Activated CD8-positive, alpha-beta T cell treated with anti-CD3 and anti-CD28 coated beads for 36 hours (primary cell): ENCODE results near the gene PFKFB2. TPM values are rescaled to one million over a fixed set of nuclear protein-coding genes. Genes with fewer than 3 reads are reported as not detected.
"Not testable (repeated sequence)": the region's sequence is repeated elsewhere in the genome, so short reads cannot be mapped to it uniquely, and the experiment has no call there.

Experiments
- ATAC-seq: fragments of 200-7000 bp; cut with Tn5 transposase; one replicate; pipeline ENCODE4 v1.10.0; 2021; ENCODE audit warnings: mild to moderate bottlenecking, moderate library complexity
- CTCF ChIA-PET: fragments of 350-600 bp; sonication (Branson Sonifier 250); formaldehyde crosslinking; loops from one replicate; lab custom pipeline; 2021; ENCODE audit warnings: antibody characterized with exemption; lab: Charles Lee
- POLR2A ChIA-PET: fragments of 350-600 bp; sonication (Branson Sonifier 250); formaldehyde crosslinking; loops from one replicate; lab custom pipeline; 2021; ENCODE audit warnings: antibody characterized with exemption; lab: Charles Lee
- DNase-seq: peaks from one replicate; pipeline ENCODE4 v3.0.0-alpha.2; 2020
- H3K27ac Mint-ChIP-seq: one replicate; pipeline ENCODE4 v1.8.0; 2021; ENCODE audit warnings: mild to moderate bottlenecking, mixed read lengths
- H3K27me3 Mint-ChIP-seq: one replicate; pipeline ENCODE4 v1.8.0; 2021; ENCODE audit warnings: mixed read lengths
- H3K36me3 Mint-ChIP-seq: one replicate; pipeline ENCODE4 v1.8.0; 2021; ENCODE audit warnings: low read depth, mixed read lengths
- H3K4me1 Mint-ChIP-seq: one replicate; pipeline ENCODE4 v1.8.0; 2021; ENCODE audit warnings: low read depth, mixed read lengths
- H3K4me3 Mint-ChIP-seq: one replicate; pipeline ENCODE4 v1.8.0; 2021; ENCODE audit warnings: mild to moderate bottlenecking, moderate library complexity, mixed read lengths
- H3K9me3 Mint-ChIP-seq: one replicate; pipeline ENCODE4 v1.8.0; 2021; ENCODE audit warnings: mixed read lengths
- CTCF ChIP-seq: fragments of 200-600 bp; IDR thresholded peaks from one replicate; pipeline ENCODE4 v1.8.0; 2022; ENCODE audit warnings: antibody characterized with exemption, mild to moderate bottlenecking
- intact Hi-C: fragments of 100-400 bp; cut with micrococcal nuclease; formaldehyde crosslinking; loops from one replicate; pipeline ENCODE4 v1.10.0; 2022
- total RNA-seq, 2 experiments: library from RNA; stranded (reverse); gene quantifications; one replicate each; pipeline ENCODE4 v1.2.3, GENCODE V29; 2021

PFKFB2 gene
- total RNA-seq, 2 experiments from 2014 or later: 3.5 to 4.3 TPM

- H3K9me3 Mint-ChIP-seq: no peaks in the 10 kb centered on the region
- H3K27ac Mint-ChIP-seq: no peak overlapping the region
- H3K4me1 Mint-ChIP-seq: peaks cover 15% of the 10 kb centered on the region
- no peak overlapping the region for H3K4me3 Mint-ChIP-seq
- intact Hi-C loops: no loop called here
- no peak for DNase-seq
- peaks cover 12% of the 10 kb centered on the region for H3K36me3 Mint-ChIP-seq
- ChIA-PET POLR2A (interaction anchor here (0.7 to 1.1 kb wide), 2 partner anchors 10 to 31 kb away, joined by 3 read pairs; no protein-coding TSS in a partner anchor), CTCF (interaction anchor here (0.7 to 1.8 kb wide), 6 partner anchors 9 to 56 kb away, joined by 3 to 10 read pairs (median 4); no protein-coding TSS in a partner anchor)
- H3K27me3 Mint-ChIP-seq: no peaks in the 10 kb centered on the region
- TF ChIP-seq CTCF: no peak
- no peak for ATAC-seq
Measured at GRCh38 chr1:207040181-207040533, 12.9 kb upstream of the PFKFB2 start.

- intact Hi-C loops, H3K4me3 Mint-ChIP-seq, DNase-seq, CTCF ChIA-PET, H3K27ac Mint-ChIP-seq, ATAC-seq, H3K9me3 Mint-ChIP-seq, H3K27me3 Mint-ChIP-seq: not testable (repeated sequence)
- Mint-ChIP-seq H3K4me1 (peaks cover 25% of the 10 kb centered on the region), H3K36me3 (peaks cover 18% of the 10 kb centered on the region)
- POLR2A ChIA-PET: interaction anchor here (0.7 to 1.8 kb wide), 3 partner anchors 12 to 537 kb away, joined by 3 to 6 read pairs (median 3); partner anchors contain the start of gene PFKFB2
Measured at GRCh38 chr1:207041397-207041796, 11.7 kb upstream of the PFKFB2 start.

DNA sequence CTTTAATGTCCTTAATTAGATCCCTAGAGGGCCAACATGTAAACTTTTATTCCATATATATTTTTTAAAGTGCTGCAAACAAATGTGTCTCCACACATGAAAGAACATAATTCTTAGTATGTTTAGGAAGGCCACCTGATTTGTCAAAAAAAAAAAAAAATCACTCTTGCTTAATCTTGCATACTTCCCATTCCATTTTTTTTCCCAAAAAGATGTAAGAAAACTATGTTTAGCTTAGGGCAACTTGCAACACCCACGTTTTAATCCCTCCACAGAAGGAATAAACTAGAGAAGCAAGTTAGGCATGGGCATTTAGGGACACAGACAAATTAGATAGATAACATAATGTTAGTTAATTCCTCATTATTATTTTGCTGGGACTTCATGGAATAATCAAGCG is 7.6 kb upstream of the PFKFB2 start:
- ChIA-PET POLR2A (interaction anchor here (0.6 to 0.7 kb wide), 2 partner anchors 25 to 78 kb away, joined by 3 to 5 read pairs; no protein-coding TSS in a partner anchor), CTCF (interaction anchor here (1.1 to 2.1 kb wide), 4 partner anchors 25 to 181 kb away, joined by 3 to 7 read pairs (median 5); no protein-coding TSS in a partner anchor)
- no peak for TF ChIP-seq CTCF
- intact Hi-C loops: no loop called here
- Mint-ChIP-seq H3K27ac (no peak overlapping the region), H3K27me3 (no peaks in the 10 kb centered on the region), H3K4me3 (no peak overlapping the region), H3K4me1 (peaks cover 50% of the 10 kb centered on the region), H3K36me3 (peaks cover 38% of the 10 kb centered on the region), H3K9me3 (no peaks in the 10 kb centered on the region)
- ATAC-seq (no peak), DNase-seq (no peak)

DNA sequence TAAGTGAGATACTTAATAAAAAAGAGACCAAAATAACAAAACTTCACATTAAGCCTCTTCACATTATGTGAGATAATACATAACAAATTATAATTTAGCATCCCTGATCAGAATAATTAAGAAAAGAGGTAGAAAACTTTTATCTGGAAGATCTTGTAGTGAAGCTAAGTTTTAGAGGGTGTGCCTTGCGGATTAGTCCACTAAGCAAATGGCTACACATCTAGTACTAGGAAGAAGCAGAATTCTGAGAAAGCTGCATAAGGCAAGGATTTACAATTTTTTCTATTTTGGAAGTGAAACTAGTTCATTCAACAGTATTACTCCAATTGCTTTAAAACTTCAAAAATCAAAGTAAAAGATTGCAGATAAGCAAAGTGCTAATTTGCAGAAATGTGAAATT is 5.6 kb upstream of the PFKFB2 start:
- H3K27ac Mint-ChIP-seq: no peak overlapping the region
- no peak overlapping the region for H3K4me3 Mint-ChIP-seq
- no peak for ATAC-seq
- CTCF ChIA-PET: interaction anchor here (0.9 to 4.8 kb wide), 11 partner anchors 10 to 452 kb away, joined by 3 to 25 read pairs (median 4); no protein-coding TSS in a partner anchor
- peaks cover 35% of the 10 kb centered on the region for H3K36me3 Mint-ChIP-seq
- POLR2A ChIA-PET: interaction anchor here (1.5 kb wide), 1 partner anchor 36 kb away, joined by 4 read pairs; no protein-coding TSS in a partner anchor
- H3K4me1 Mint-ChIP-seq: peaks cover 61% of the 10 kb centered on the region
- intact Hi-C loops: no loop called here
- no peak for DNase-seq
- H3K27me3 Mint-ChIP-seq: no peaks in the 10 kb centered on the region
- no peak for TF ChIP-seq CTCF
- no peaks in the 10 kb centered on the region for H3K9me3 Mint-ChIP-seq

GRCh38 chr1:207048041-207048440 is 5.0 kb upstream of the PFKFB2 start:
- no peak for DNase-seq
- ChIA-PET POLR2A (interaction anchor here (1.5 kb wide), 1 partner anchor 36 kb away, joined by 4 read pairs; no protein-coding TSS in a partner anchor), CTCF (interaction anchor here (0.9 to 4.8 kb wide), 10 partner anchors 11 to 451 kb away, joined by 3 to 25 read pairs (median 9); no protein-coding TSS in a partner anchor)
- no peak for ATAC-seq
- peaks cover 33% of the 10 kb centered on the region for H3K36me3 Mint-ChIP-seq
- H3K4me1 Mint-ChIP-seq: peaks cover 56% of the 10 kb centered on the region
- no peak for TF ChIP-seq CTCF
- no peaks in the 10 kb centered on the region for H3K27me3 Mint-ChIP-seq
- intact Hi-C loops: no loop called here
- no peaks in the 10 kb centered on the region for H3K9me3 Mint-ChIP-seq
- no peak overlapping the region for H3K4me3 Mint-ChIP-seq
- H3K27ac Mint-ChIP-seq: no peak overlapping the region
